Activated CD8-positive, alpha-beta memory T cell treated with anti-CD3 and anti-CD28 coated beads for 48 hours (primary cell): ENCODE results near the gene ANKDD1B.

Experiments used
- DNase-seq, 3 experiments: peaks; one replicate each; pipeline ENCODE4 v3.0.0-alpha.2; 2020; ENCODE audit warnings: low read depth in 2 of 3, low spot score in 2 of 3

The ANKDD1B gene

DNA sequence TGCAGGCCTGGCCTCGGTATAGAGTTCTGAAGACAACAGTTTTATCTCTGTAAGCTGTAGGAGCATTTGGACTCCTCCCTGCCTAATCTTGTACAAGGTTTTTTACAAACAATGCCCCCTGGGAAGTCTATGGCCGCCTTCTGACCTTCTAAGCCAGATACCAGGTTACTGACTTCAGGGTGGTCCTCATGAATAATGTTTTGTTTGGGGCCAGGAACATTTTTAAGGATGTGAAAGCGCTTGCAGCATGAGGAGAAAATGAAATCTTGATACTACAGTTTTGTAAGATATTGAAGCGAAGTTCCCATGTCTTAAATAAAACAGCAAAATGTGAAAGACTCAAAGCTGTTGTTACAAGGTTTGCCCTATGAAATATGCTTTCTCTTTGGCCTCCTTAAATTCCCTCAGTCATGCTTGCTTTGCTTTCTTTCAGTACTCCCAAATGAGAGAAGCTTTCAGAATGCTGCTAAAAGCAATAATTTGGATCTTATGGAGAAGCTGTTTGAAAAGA lies 5.2 kb downstream of the ANKDD1B start:
- DNase-seq = no peak

DNA sequence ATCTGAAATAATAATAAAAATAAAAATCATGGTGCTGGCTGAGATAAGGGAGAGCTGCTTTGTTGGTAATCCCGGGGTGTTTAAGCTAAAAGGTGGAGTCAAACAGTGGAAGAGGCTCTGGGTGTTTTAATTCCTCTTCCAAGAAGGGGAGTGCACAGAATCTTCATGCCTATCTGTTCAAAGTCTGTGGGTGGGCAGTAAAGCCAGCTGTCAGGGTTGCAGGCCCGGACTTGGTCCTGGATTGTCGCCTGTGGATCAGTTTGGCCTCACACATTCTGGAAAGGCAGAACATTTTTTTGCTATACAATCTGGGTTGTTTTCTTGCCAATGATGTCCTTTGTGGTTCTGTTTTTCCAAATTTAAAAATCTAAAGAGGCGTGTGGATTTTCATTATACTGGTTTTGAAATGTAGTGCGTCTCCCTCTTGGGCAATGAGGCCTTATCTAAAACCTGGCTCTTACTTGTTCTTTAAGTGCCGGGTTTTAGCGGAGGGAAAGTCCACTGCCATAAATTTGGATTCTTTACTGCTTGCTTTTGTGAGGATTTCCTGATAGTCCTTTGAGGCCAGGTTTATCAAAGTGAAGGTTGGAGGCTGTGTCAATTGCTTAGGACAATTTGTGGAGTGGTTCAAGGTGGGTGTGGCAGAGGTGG lies 5.8 kb downstream of the ANKDD1B start:
- no peak for DNase-seq

DNA sequence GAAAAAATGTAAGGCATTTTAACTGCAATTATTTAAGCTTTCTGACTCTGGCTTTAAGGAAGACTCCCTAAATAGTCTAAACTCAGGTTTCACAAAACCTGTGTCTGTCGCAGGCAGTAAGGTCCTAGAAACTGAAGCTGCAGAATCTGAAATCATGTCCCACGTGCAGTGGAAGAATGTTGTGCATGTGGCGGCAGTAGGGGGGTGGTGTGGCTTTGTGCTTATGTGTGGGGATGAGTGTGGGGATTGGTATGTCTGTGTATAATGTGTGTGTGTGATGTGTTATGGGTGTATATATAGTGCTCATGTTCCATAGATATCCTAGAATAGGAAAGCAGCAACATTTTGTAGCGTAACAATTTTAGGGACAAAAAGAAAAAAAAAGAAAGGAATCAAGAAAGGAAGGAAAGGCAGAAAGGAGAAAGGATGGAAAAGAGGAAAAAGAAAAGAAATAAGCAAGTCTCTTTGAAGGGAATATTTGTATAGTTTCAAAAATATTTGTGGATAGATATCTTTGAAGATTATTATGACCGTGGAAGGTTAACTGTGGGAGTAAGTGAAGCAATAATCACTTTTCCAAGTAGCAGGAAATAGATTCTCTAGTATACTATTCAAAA lies 6.6 kb downstream of the ANKDD1B start:
- no peak for DNase-seq

DNA sequence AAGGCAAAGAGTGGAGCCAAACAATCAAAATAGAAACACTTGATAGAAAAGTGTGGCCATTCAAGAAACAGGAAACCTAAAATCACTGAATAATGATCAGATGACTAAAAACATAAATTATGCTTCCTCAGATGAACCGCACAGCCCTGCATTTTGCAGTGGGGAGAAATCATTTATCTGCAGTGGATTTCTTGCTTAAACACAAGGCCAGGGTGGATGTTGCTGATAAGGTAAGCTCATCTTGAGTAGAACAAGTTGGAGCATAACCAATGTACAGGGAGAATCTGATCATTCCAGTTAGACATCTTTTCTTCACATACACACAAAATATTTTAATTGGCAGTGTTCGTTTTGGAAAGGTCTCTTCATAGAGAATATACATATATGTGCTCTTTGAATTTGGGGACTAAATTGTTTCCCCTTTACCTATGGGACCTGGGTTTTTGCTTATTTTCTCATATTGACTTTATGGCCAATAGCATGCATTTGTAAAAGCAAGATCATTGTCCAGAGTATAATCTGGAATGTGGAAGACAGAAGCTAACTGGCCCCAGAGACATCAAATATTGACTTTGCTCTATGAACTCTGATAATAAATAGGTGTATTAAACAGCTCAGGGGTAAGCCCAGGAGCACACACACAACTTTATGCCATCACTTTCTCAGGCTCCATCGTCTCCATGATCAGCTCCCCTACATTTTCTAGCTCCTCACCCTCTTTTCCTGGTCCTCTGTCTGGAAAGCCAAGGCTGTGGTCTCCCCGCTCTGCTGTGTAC lies 9.1 kb downstream of the ANKDD1B start:
- DNase-seq = no peak

DNA sequence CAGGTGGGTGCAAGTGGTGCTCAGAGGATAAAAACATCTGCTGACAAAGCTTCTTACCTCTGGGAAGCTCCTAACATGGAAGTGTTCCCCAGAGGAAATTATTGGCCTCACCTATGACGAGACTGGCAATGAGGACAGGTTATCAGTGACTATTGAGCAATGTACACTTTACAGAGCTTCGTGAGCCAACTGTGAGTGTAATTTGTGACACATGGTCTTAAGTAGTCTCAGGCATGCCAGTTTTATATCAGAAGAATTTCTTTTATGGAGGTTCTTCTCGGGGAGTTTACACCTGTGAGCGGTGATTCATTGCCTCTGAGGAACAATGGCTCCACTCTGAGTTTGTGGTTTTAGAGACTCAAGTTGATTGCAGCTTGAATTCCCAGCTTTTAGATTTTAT lies 11.3 kb downstream of the ANKDD1B start:
- no peak for DNase-seq

DNA sequence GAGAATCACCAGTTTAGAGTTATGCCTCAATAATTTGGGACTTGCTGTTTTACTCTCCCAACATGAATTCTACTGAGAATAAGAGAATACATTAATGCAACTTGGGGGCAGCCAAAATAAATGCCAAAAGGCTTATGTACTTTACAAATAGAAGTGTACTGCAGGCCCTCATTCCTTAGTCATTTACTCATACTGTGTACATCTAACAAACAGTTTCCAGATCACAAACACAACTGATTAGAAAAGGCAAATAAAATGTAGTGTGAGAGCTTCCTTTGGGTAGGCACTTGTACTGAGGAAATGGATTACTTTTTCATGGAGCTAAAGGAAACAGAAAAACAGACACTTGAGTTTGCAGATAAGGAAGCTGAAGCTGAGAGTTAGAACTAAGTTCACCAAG lies 12.6 kb downstream of the ANKDD1B start:
- DNase-seq = no peak

DNA sequence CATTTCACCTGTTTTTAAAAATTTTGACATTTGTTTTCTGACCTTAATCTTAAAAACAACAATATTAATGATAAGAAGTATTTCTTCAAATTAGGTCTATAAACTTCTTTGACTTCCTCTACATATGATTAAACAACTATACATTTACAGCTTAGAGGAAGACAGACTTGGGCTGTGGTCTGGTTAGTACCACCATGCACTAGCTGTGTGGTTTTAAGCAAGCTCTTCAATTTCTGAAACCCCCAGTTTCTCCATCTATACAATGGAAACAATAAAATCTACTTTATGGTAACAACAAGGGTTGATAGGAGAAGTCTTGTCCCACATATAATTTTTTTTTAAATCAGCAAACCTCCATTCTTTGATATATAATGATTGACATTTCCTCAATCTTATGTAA lies 15.7 kb downstream of the ANKDD1B start:
- DNase-seq = no peak

DNA sequence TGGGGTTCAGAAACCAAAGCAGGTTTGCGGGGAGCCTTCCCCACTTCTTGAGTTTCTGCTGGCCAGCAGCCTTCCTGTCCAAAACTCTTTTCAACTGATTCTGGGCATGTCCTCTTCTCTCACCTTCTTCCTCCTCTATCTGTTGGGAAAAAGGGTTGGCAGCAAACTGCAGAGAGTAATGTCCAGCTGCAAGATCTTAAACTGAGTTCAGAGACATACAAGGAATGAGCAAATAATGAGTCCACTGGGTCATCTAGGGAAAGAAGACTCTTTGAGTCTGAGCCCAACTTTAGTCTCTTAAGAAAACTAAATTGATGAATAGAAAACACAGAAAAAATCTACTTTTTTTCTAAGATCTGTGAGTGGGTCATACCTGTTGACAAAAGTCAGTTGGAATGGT lies 16.5 kb downstream of the ANKDD1B start:
- no peak for DNase-seq

DNA sequence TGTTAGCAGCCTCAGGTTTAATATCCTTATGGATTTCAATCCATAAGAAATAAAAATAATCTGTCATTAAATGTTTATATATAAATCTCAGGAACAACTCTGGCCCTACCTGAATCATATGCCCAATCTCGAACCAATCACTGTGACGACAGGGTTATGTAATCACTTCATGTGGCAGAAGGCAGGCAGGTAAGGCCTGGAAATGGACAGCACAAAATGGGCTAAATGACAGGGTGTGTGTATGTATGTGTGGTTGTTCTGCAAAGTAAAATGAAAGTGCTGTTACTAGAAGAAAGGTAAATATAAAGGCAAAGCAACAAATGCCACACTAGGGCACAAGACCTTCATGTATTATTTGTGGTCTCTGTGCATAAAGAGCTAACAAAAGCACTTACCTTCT lies 19.6 kb downstream of the ANKDD1B start:
- no peak for DNase-seq

DNA sequence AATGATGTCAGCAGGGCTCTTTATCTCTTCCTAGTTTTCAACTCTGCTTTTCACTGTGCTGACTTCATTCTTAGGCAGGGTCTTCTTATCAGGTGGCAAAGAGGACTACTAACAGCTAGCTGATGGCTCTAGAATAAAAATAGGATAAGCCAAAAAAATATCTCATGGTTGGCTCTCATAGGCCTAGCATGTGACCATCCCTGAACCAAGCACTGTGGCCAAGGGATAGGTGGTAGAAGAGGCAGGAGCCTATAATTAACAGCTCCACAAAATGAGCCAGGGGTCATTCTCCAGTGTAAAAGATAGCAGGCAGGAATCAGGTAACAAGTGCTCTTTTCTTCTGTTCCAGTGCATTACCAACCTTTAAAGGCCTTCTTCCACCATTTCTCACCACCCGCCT lies 21.1 kb downstream of the ANKDD1B start:
- DNase-seq = no peak

DNA sequence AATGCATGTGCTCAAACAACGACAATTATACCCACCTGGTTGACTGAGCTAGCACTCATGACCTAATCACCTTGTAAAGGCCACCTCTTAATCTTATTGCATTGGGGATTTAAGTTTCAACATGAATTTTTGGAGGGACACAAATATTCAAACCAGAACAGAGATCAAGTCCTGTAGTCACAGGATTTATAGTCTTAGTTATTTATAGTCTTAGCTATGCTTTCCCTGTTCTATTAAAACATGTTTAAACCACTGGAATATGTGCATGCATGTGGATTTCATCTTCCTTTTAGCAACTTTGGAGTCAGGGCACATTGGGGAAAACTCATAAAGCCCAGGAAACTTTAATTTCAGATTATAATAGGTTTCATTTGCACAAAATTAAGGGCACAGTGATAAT lies 26.7 kb downstream of the ANKDD1B start:
- DNase-seq = no peak

DNA sequence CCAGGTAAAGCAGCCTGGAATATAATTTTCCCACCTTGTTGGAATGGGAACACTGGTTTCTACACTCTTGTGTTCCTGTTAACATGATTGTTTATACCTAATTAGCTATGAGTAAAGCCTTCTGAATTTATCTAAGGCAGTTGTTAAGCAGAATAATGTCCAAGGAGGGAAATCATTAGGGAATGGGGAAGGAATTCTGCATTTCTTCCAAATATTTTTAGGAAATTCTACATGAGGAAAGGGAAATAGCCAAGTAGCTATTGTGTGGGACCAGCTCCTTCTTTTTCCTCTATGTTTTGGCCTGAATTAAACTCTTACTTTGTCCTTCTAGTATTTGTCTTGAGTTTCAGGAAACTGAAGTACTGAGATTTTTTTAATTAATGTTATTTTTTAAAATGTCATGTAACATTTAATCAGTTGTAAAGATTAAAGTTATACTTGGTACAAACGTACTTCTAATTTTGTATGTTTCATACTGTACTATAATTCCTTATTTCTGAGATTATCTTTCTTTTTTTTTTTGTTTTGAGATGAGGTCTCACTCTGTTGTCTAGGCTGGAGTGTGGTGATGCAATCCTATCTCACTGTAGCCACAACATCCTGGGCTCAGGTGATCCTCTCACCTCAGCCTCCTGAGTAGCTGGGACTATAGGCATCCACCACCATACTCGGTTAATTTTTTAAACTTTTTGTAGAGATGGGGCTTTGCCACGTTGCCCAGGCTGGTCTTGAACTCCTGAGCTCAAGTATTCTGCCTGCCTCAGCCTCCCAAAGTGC lies 28.5 kb downstream of the ANKDD1B start:
- DNase-seq = no peak

DNA sequence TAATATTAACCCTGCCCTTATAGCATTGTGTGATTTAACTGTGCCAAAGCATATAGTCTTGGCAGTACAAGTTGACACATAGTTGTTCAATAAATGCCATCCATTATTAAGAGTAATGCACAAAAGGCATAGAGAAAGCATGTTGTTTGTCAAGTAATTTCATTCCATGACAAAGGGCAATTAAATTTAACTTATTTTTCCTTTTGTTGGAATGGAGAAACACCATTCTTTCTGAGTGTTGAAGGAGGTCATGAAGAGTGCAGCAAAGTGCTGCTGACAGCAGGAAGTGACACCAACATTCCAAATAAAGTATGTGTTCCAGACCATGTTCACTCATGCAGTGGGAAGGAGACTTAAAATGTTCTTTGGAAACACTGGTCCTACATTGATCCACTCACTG lies 29.1 kb downstream of the ANKDD1B start:
- no peak for DNase-seq

DNA sequence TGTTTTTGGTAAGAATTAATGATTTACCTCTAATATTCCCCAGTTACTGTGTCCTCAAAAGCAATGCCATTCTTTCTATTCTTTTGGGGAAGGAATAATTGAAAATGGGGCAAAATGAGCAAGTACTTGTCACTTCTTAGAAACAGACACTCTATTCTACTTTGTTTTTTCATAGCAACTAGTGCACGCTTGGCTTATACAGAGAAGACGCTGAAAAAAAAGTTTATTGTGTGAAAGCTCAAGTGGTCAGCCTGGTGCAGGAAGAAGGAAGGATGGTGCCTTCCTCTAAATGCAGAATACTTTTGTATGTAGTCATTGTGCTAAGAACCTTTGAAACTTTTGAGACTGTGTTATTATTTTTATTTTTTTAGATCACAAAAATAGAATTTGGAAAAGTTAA lies 29.6 kb downstream of the ANKDD1B start:
- no peak for DNase-seq

DNA sequence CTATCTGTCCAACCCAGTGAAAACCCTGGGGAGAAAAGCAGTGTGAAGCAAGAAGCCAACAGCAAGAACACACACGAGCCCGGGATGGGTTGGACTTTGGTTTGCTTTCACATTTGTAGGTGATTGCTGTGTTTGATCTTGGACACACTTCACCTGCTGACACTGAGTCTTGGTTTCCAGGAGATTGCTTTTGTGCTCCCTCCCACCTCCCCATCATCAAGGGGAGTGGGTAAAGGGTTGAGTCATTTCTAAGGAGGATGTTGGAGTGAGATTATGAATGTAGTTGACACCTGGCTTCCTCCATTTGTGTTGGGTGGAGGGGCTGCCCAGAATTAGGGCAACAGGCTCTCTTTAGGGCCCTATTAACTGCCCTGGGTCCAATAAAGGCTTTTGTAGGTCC lies 37.5 kb downstream of the ANKDD1B start:
- no peak for DNase-seq

DNA sequence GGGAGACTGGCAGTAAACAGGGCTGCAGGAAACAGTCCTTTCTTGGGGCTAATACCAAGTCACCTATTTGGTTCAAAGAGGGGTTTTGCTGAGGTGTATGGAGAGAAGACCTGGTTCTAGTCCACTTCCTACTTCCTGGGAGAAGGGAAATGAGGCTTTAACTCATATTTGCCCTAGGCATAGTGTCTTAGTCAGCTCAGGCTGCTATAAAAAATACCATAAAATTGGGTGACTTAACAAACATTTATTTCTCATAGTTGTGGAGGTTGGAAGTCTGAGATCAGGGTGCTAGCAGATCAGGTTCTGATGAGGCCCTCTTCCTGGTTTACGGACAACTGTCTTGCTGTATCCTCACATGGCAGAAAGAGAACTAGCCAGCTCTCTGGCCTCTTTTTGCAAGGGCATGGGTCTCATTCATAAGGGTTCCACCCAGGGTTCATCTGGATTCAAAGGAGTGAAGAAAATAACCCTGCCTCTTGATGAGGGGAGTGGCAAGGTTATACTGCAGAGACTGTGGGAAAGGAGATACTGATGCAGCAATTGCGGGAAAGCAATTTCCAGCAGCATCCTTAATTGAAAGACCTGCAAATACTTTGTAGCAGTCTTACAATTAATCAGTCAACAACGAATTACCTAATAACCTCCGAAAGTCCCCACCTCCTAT lies 40.5 kb downstream of the ANKDD1B start:
- no peak for DNase-seq

DNA sequence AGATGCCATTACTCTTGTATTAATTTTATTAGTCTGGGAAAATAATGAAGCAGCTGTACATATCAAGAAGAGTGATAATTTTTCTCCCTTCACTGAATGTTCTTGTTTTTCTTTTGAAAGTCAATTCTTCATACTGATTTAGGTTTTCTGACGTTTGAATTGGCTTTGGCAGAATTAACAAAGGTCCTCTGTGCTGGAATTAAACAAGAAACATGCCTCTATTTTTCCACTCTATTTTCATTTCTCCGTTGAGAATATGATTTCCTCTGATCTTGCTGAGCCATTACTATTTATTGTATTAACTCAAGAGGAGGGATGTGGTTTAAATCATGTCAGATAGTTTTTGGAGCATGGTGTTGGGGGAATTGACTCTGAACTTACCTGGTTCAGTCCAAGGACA lies 42.3 kb downstream of the ANKDD1B start:
- DNase-seq = no peak

DNA sequence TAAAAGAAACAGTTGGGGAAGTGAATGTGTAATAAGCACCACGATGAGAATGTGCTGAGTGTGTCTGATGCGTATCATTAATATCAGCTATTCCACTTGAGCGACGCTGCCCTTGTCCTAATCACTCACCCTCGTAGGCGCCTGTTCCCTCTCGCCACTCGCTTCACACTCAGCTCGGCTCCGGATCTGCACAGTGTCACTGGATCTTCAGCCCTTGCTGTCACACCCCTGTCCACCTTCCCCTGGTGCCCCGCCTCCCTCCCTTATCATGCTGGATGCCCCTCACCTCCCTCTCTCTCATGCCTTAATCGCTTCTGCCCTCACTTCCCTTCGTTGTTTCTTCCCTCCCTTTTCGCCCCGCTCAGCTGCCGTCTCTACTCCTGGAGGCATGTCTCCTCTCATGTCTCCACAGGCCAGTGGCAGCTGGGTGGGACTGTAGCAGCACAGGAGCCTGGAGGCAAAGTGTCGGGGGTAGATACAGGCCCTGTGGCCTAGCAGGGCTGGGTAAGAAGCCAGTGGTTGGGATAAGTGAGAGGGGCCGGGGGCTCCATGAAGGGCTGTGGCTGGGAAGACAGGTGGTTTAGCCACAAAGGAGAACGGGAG lies 43.5 kb downstream of the ANKDD1B start:
- DNase-seq = no peak

DNA sequence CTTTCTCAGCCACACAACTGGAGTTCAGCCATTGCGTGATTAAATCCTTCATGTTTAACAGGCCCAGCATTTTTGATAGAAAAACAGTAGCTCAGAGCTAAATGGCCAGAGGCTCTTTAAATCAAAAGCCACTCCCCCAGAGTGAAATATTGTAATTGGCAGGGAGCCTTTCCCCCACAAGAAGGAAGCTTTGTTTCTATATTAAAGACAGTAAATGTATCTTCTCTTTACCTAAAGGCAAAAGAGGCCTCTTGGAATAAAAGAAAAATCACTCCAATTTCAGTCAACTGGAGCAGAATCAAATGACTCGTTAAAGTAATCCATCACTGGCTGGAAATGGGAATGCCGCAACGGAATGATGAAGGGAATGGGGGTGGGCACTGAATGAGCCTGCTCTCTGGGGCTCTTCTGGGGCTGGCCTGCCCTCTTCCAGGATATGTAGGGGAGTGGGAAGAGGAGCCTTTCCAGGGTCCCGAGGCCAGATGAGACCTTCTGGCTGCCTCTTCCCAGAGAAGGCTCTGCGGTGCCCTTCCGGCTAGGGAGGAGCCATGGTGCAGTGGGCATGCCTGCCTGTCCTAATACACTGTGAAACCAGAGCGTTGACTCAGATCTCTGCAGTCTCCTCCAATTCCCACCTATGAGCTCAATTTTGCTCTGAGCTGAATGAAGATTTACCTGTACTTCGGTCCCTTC lies 45.2 kb downstream of the ANKDD1B start:
- DNase-seq = no peak
